ENCODE results near the gene NKIRAS1. TPM values are rescaled to one million over a fixed set of nuclear protein-coding genes. Genes with fewer than 3 reads are reported as not detected.

The NKIRAS1 gene
- total RNA-seq, 1 donor from 2014 or later, result 8.4 TPM

GRCh38 chr3:23869977-23870662 lies 46.7 kb downstream of the NKIRAS1 start:
- TF ChIP-seq CTCF (IDR thresholded peaks at IDR 0.05), result no peak
- Histone ChIP-seq H3K27me3 (no peaks in the 10 kb centered on the region), H3K4me3 (no peak overlapping the region), H3K4me1 (peaks cover 15% of the 10 kb centered on the region), H3K36me3 (no peaks in the 10 kb centered on the region), H3K9me3 (no peaks in the 10 kb centered on the region), H3K27ac (no peak overlapping the region)
- intact Hi-C loops (cut with DNase I), result loop anchor here (5.0 kb wide), 1 partner anchor 563 kb away; no protein-coding TSS in a partner anchor
- DNase-seq, result no peak
- no peak for ATAC-seq

GRCh38 chr3:23867838-23868237 lies 49.0 kb downstream of the NKIRAS1 start:
- Histone ChIP-seq H3K4me1 (peaks cover 24% of the 10 kb centered on the region), H3K9me3 (no peaks in the 10 kb centered on the region), H3K27ac (no peak overlapping the region), H3K4me3 (no peak overlapping the region), H3K27me3 (no peaks in the 10 kb centered on the region), H3K36me3 (no peaks in the 10 kb centered on the region)
- intact Hi-C loops (cut with DNase I), result no loop called here
- no peak for TF ChIP-seq CTCF (IDR thresholded peaks at IDR 0.05)
- DNase-seq (no peak), ATAC-seq (no peak)

- H3K36me3 ChIP-seq, result no peaks in the 10 kb centered on the region
- intact Hi-C loops (cut with DNase I), result no loop called here
- no peaks in the 10 kb centered on the region for H3K27me3 ChIP-seq
- H3K27ac ChIP-seq, result no peak overlapping the region
- peaks cover 24% of the 10 kb centered on the region for H3K4me1 ChIP-seq
- no peaks in the 10 kb centered on the region for H3K9me3 ChIP-seq
- no peak for TF ChIP-seq CTCF (IDR thresholded peaks at IDR 0.05)
- DNase-seq (no peak), ATAC-seq (no peak)
- no peak overlapping the region for H3K4me3 ChIP-seq
Observed at GRCh38 chr3:23867400-23867799, 49.4 kb downstream of the NKIRAS1 start.

- no peaks in the 10 kb centered on the region for H3K9me3 ChIP-seq
- no peak overlapping the region for H3K27ac ChIP-seq
- TF ChIP-seq CTCF (IDR thresholded peaks at IDR 0.05), result no peak
- H3K4me3 ChIP-seq, result no peak overlapping the region
- no peaks in the 10 kb centered on the region for H3K27me3 ChIP-seq
- H3K4me1 ChIP-seq, result peaks cover 28% of the 10 kb centered on the region
- intact Hi-C loops (cut with DNase I), result no loop called here
- H3K36me3 ChIP-seq, result no peaks in the 10 kb centered on the region
- DNase-seq (no peak), ATAC-seq (peak; percentile 79)
Observed at GRCh38 chr3:23865595-23866396, 51.0 kb downstream of the NKIRAS1 start.

GRCh38 chr3:23864931-23865330 lies 51.9 kb downstream of the NKIRAS1 start:
- H3K9me3 ChIP-seq, result no peaks in the 10 kb centered on the region
- no peak for TF ChIP-seq CTCF (IDR thresholded peaks at IDR 0.05)
- H3K4me3 ChIP-seq, result no peak overlapping the region
- ATAC-seq (no peak), DNase-seq (no peak)
- H3K27ac ChIP-seq, result no peak overlapping the region
- H3K27me3 ChIP-seq, result no peaks in the 10 kb centered on the region
- intact Hi-C loops (cut with DNase I), result no loop called here
- no peaks in the 10 kb centered on the region for H3K36me3 ChIP-seq
- peaks cover 36% of the 10 kb centered on the region for H3K4me1 ChIP-seq
